Testis (tissue), 3 donors: Measurements from ENCODE around the gene GALNT7. TPM values are rescaled to one million over a fixed set of nuclear protein-coding genes. Genes with fewer than 3 reads are reported as not detected.

Source experiments
- DNase-seq: peaks from one replicate; pipeline ENCODE4 v3.0.0-alpha.2; 2019
- H3K27ac ChIP-seq, 2 donors: fragments of 200-600 bp; sonication (generic); one replicate each; pipeline ENCODE4 v1.5.1; 2019
- H3K27me3 ChIP-seq: fragments of 200-600 bp; sonication (generic); one replicate; pipeline ENCODE4 v1.5.1; 2019
- H3K36me3 ChIP-seq: fragments of 200-600 bp; sonication (generic); one replicate; pipeline ENCODE4 v1.5.1; 2017; ENCODE audit warnings: low read depth; ENCODE audit errors: missing control alignments
- H3K4me1 ChIP-seq: fragments of 200-600 bp; sonication (generic); one replicate; pipeline ENCODE4 v1.5.1; 2019
- H3K4me3 ChIP-seq, 2 donors: fragments of 200-600 bp; sonication (generic); one replicate each; pipeline ENCODE4 v1.5.1; 2017 to 2019
- H3K9me3 ChIP-seq: fragments of 200-600 bp; sonication (generic); one replicate; pipeline ENCODE4 v1.5.1; 2017
- POLR2A ChIP-seq: fragments of 450-650 bp; IDR thresholded peaks from one replicate; pipeline ENCODE4 v1.6.1; 2017; ENCODE audit warnings: antibody characterized with exemption, mild to moderate bottlenecking, moderate library complexity
- WGBS, 2 donors: methylation state at CpG; one replicate each; pipeline ENCODE4 v1.1.5; 2018; 5-methylcytosine and 5-hydroxymethylcytosine counted together
- intact Hi-C: fragments of 100-400 bp; cut with DNase I; formaldehyde crosslinking; loops from one replicate; pipeline ENCODE4 v1.15.1; 2023; ENCODE audit warnings: low total_unique reads
- polyA plus RNA-seq: library from polyadenylated mRNA; stranded (reverse); fragments of 350-450 nt; fragmentation: Illumina TruSeq; extraction: RNeasy Lipid Tissue Mini Kit (QIAGEN cat#74804); gene quantifications from one replicate; pipeline ENCODE4 v1.2.3, GENCODE V29; 2014; ENCODE audit warnings: low read depth, low replicate concordance; ENCODE audit not compliant: insufficient read depth
- total RNA-seq, 2 donors: library from RNA; depleted of rRNA; stranded (reverse); fragments of >200 nt; gene quantifications; one replicate each; pipeline ENCODE4 v1.2.3, GENCODE V29; 2016
- TF ChIP-seq, protein P1 (sequence below), 3 experiments: fragments of 450-650 bp in 2 of 3; fragments of 200-600 bp in 1 of 3; sonication (generic) in 1 of 3; IDR thresholded peaks; one replicate each; pipeline ENCODE4 v1.5.1; 2016 to 2019; ENCODE audit warnings: antibody characterized with exemption in 3 of 3, mild to moderate bottlenecking in 2 of 3, moderate library complexity in 1 of 3

Gene GALNT7
- total and polyA plus RNA-seq, 3 donors from 2014 or later: 18.0 to 32.0 (median 28.8) TPM

DNA sequence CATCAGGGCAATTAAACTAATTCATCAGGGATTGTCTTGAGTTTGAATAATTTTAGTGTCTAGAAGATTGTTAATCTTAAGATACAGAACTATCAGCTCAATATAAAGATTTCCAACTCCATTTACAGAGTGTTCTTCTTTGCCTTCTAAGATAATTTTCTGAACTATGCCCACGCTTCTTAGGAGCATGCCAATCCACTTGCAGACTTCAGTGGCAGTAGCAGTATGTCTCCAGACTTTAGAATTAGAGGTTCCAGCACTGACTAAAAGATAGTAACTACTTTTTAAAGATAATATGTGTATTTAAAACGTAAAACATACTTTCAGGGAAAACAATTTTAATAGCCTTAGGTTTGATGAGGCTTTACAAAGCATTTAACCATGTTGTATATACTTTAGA, 34.2 kb upstream of the GALNT7 start:
- intact Hi-C loops: no loop called here
- 58 to 82% methylated on average over 2 of the region's 2 CpGs for WGBS, 2 donors
- Histone ChIP-seq H3K27ac (no peak overlapping the region), H3K4me1 (peaks cover 8% of the 10 kb centered on the region), H3K27me3 (no peaks in the 10 kb centered on the region), H3K4me3 (no peak overlapping the region), H3K9me3 (no peaks in the 10 kb centered on the region), H3K36me3 (no peaks in the 10 kb centered on the region)
- no peak for DNase-seq
- TF ChIP-seq, protein P1, sequence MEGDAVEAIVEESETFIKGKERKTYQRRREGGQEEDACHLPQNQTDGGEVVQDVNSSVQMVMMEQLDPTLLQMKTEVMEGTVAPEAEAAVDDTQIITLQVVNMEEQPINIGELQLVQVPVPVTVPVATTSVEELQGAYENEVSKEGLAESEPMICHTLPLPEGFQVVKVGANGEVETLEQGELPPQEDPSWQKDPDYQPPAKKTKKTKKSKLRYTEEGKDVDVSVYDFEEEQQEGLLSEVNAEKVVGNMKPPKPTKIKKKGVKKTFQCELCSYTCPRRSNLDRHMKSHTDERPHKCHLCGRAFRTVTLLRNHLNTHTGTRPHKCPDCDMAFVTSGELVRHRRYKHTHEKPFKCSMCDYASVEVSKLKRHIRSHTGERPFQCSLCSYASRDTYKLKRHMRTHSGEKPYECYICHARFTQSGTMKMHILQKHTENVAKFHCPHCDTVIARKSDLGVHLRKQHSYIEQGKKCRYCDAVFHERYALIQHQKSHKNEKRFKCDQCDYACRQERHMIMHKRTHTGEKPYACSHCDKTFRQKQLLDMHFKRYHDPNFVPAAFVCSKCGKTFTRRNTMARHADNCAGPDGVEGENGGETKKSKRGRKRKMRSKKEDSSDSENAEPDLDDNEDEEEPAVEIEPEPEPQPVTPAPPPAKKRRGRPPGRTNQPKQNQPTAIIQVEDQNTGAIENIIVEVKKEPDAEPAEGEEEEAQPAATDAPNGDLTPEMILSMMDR (IDR thresholded peaks at IDR 0.05): no peak
- TF ChIP-seq POLR2A: no peak

DNA sequence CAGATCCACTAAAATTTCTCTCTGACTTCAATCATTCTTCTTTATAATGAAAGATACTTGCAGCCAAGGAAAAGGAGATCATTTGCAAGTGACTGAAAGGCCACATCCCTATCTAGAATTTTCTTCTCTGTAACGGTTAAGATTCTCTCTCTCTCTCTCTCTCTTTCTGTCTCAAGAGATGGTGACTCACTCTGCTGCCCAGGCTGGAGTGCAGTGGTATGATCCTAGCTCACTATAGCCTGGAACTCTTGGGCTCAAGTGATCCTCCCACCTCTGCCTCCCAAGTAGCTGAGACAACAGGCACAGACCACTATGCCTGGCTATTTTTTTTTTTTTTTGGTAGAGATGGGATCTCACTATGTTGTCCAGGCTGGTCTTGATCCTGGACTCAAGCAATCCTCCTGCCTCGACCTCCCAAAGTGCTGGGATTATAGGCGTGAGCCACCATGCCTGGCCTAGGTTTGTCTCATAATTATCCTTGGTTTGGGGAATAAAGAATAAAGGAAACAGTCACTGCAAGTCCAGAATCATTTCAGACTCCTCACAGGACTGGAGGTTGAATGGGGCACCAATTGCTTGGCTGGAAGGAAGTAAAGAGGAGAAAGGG, 33.3 kb upstream of the GALNT7 start:
- WGBS, 2 donors: 81 to 86% methylated on average over 3 of the region's 3 CpGs
- Histone ChIP-seq H3K36me3 (no peaks in the 10 kb centered on the region), H3K9me3 (no peaks in the 10 kb centered on the region), H3K27ac (no peak overlapping the region), H3K4me3 (no peak overlapping the region), H3K27me3 (no peaks in the 10 kb centered on the region), H3K4me1 (peaks cover 8% of the 10 kb centered on the region)
- no peak for DNase-seq
- intact Hi-C loops: no loop called here
- TF ChIP-seq, protein P1 (IDR thresholded peaks at IDR 0.05): no peak
- no peak for TF ChIP-seq POLR2A

DNA sequence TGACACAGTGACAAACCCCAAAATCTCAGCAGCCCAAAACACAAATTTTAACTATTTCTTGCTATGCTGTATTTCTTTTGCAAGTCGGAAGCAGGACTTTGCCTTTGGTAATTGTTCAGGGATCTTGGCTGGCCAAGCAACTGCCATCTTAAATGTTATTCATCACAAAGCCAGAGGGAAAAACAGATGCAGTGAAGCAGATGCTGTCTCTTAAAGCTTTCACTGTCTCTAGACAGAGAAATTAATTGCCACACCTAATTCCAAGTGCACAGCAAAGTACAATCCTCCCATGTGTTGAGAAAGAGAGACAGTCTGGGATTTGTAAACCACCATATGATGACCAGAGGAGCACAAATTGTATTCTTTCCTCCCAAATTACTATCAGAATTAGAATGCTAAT, 30.0 kb upstream of the GALNT7 start:
- 94 to 100% methylated on average over 1 of the region's 1 CpG for WGBS, 2 donors
- TF ChIP-seq, protein P1 (IDR thresholded peaks at IDR 0.05): no peak
- TF ChIP-seq POLR2A: no peak
- Histone ChIP-seq H3K4me1 (no peaks in the 10 kb centered on the region), H3K9me3 (no peaks in the 10 kb centered on the region), H3K4me3 (no peak overlapping the region), H3K27me3 (no peaks in the 10 kb centered on the region), H3K36me3 (no peaks in the 10 kb centered on the region), H3K27ac (peak overlapping the region in 1 of 2 donors; percentile 7)
- no peak for DNase-seq
- intact Hi-C loops: no loop called here

DNA sequence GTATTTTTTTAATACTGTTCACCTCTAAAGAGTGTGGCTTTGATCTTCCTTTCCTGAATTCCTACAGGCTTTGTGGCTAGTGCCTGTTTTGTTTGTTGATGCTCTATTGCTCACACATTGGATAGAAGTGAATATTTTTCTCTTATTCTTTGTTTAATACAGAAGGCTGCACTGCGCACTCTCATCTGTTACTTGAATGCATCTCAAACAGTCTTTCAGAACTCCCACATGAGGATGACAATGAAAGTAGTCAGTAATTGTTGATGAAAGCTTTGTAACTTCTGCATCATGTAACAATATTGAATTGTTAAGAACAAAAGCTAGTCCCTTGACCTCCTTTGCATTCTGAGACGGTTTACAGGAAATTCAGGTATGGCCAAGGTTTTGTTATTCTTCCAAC, 29.1 kb upstream of the GALNT7 start:
- Histone ChIP-seq H3K4me1 (no peaks in the 10 kb centered on the region), H3K36me3 (no peaks in the 10 kb centered on the region), H3K27ac (no peak overlapping the region), H3K9me3 (no peaks in the 10 kb centered on the region), H3K27me3 (no peaks in the 10 kb centered on the region), H3K4me3 (no peak overlapping the region)
- DNase-seq: no peak
- intact Hi-C loops: no loop called here
- 31 to 32% methylated on average over 2 of the region's 2 CpGs for WGBS, 2 donors
- TF ChIP-seq, protein P1 (IDR thresholded peaks at IDR 0.05): no peak
- TF ChIP-seq POLR2A: no peak

DNA sequence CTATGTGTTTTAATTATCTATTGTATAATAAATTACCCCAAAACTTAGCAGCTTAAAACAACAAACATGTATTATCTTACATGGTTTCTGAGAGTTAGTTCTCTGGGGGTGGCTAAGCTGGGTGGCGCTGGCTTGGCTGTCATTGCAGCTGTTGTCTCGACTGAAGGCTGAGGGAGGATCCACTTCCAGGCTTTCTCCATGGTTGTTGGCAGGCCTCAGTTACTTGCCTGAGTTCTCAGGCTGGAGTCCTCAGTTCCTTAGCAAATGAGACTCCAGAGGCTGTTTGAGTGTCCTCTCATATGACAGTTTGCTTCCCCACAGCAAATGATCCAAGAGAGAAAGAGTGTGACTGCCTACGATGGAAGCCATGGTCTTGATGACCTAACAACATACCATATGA, 23.5 kb upstream of the GALNT7 start:
- Histone ChIP-seq H3K27ac (no peak overlapping the region), H3K36me3 (no peaks in the 10 kb centered on the region), H3K9me3 (no peaks in the 10 kb centered on the region), H3K4me1 (no peaks in the 10 kb centered on the region), H3K27me3 (no peaks in the 10 kb centered on the region), H3K4me3 (no peak overlapping the region)
- no peak for TF ChIP-seq POLR2A
- TF ChIP-seq, protein P1 (IDR thresholded peaks at IDR 0.05): no peak
- 81 to 95% methylated on average over 3 of the region's 3 CpGs for WGBS, 2 donors
- no peak for DNase-seq
- intact Hi-C loops: no loop called here
